Ishikawa (cell line): ENCODE measurements around the gene TJP2.

Experiments used
- CEBPB ChIP-seq: IDR thresholded peaks from 2 replicates; pipeline ENCODE4 v1.6.1; 2012
- EP300 ChIP-seq: IDR thresholded peaks from 2 replicates; pipeline ENCODE4 v1.6.1; 2012; ENCODE audit warnings: borderline replicate concordance
- FOXM1 ChIP-seq: IDR thresholded peaks from 2 replicates; pipeline ENCODE4 v1.6.1; 2012; ENCODE audit warnings: low read depth, borderline replicate concordance
- MAX ChIP-seq: IDR thresholded peaks from 2 replicates; pipeline ENCODE4 v1.6.1; 2012
- NFIC ChIP-seq: IDR thresholded peaks from 2 replicates; pipeline ENCODE4 v1.6.1; 2012
- RAD21 ChIP-seq: IDR thresholded peaks from 2 replicates; pipeline ENCODE4 v1.6.1; 2012; ENCODE audit warnings: low read depth
- REST ChIP-seq: IDR thresholded peaks from 2 replicates; pipeline ENCODE4 v1.6.1; 2012; ENCODE audit warnings: low read depth, mild to moderate bottlenecking
- TAF1 ChIP-seq: IDR thresholded peaks from 2 replicates; pipeline ENCODE4 v1.6.1; 2012; ENCODE audit warnings: low read depth, mild to moderate bottlenecking
- TEAD4 ChIP-seq: IDR thresholded peaks from 2 replicates; pipeline ENCODE4 v1.6.1; 2012
- USF1 ChIP-seq: IDR thresholded peaks from 2 replicates; pipeline ENCODE4 v1.6.1; 2012
- YY1 ChIP-seq: IDR thresholded peaks from 2 replicates; pipeline ENCODE4 v1.6.1; 2012; ENCODE audit warnings: low read depth
- ZBTB7A ChIP-seq: IDR thresholded peaks from 2 replicates; pipeline ENCODE4 v1.6.1; 2012; ENCODE audit warnings: low read depth

GRCh38 chr9:69181908-69182353 lies 7.9 kb downstream of the TJP2 start:
- TF ChIP-seq REST (no peak), TEAD4 (no peak), EP300 (no peak), FOXM1 (no peak), RAD21 (no peak), YY1 (no peak), ZBTB7A (no peak), USF1 (no peak), CEBPB (no peak), NFIC (no peak), TAF1 (no peak), MAX (no peak)
